SH-SY5Y (cell line): ENCODE data around the gene PLEKHG5.

Experiments used
- GATA2 ChIP-seq: IDR thresholded peaks from 2 replicates; pipeline ENCODE4 v1.6.1; 2011; ENCODE audit warnings: mild to moderate bottlenecking, low read depth, low read length
- GATA3 ChIP-seq: IDR thresholded peaks from 2 replicates; pipeline ENCODE4 v1.6.1; 2011; ENCODE audit warnings: low read depth, mild to moderate bottlenecking, low read length, moderate library complexity

The PLEKHG5 gene

GRCh38 chr1:6461051-6461530 lies 30.4 kb downstream of the PLEKHG5 start:
- TF ChIP-seq GATA2 (no peak), GATA3 (no peak)

GRCh38 chr1:6460301-6461050 lies 31.0 kb downstream of the PLEKHG5 start:
- TF ChIP-seq GATA2 (no peak), GATA3 (no peak)

- TF ChIP-seq GATA3: no peak
- no peak for TF ChIP-seq GATA2
Measured at GRCh38 chr1:6459850-6460265, 31.6 kb downstream of the PLEKHG5 start.

DNA sequence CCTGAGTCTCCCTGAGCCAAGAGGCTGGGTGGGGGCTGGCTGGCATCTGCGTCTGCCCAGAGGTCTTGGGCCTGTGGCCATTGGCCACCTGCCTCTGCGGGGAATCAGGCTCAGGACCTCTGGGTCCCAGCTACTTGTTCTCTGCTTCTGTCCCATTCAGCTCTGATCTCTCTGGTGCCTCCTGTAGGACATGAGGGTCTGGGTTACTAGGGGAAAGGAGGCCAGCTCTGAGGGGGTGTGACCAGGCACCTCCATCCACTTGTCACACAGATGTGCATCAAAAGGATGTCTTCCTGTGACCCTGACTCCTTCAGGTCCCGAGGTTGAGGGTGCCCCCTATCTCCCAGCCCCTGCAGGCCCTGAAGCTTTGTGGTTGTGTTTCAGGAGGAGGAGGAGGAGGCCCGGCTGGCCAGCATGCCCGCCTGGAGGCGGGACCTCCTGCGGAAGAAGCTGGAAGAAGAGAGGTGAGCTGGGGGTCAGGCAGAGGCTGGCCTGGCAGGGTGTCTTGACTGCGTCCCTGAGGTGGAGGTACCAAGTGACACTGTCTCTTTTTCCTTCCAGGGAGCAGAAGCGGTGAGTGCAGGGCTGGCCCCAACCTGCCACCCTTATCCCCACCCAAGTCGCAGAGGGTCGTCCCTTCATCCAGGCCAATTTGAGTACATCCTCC lies 34.5 kb downstream of the PLEKHG5 start:
- TF ChIP-seq GATA2: no peak
- no peak for TF ChIP-seq GATA3

GRCh38 chr1:6454856-6455751 lies 36.4 kb downstream of the PLEKHG5 start:
- TF ChIP-seq GATA3: no peak
- TF ChIP-seq GATA2: no peak

DNA sequence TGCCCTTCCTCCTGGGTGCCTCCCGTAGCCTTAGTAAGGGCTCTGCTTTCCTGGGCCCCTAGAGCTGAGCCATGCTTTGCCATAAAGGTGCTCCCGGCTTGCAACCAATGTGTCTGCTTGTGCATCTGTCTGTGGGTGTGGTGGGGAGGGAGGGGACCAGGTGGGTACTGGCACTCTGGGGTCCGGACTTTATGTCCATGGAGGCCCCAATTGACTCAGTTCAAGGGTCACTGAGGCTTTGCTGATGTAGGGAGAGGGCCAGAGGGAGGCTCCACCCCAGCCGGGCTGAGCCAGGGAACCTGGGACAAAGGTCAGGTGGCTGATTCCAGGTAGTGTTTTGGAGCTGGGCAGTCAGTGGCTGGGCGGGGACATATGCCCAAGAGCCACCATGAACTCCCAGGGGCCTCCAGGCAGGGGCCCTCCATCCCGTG lies 40.5 kb downstream of the PLEKHG5 start:
- no peak for TF ChIP-seq GATA3
- no peak for TF ChIP-seq GATA2

- TF ChIP-seq GATA2 (no peak), GATA3 (no peak)
Measured at GRCh38 chr1:6450005-6450450, 41.4 kb downstream of the PLEKHG5 start.

GRCh38 chr1:6448749-6449631 lies 42.5 kb downstream of the PLEKHG5 start:
- TF ChIP-seq GATA2: no peak
- no peak for TF ChIP-seq GATA3

DNA sequence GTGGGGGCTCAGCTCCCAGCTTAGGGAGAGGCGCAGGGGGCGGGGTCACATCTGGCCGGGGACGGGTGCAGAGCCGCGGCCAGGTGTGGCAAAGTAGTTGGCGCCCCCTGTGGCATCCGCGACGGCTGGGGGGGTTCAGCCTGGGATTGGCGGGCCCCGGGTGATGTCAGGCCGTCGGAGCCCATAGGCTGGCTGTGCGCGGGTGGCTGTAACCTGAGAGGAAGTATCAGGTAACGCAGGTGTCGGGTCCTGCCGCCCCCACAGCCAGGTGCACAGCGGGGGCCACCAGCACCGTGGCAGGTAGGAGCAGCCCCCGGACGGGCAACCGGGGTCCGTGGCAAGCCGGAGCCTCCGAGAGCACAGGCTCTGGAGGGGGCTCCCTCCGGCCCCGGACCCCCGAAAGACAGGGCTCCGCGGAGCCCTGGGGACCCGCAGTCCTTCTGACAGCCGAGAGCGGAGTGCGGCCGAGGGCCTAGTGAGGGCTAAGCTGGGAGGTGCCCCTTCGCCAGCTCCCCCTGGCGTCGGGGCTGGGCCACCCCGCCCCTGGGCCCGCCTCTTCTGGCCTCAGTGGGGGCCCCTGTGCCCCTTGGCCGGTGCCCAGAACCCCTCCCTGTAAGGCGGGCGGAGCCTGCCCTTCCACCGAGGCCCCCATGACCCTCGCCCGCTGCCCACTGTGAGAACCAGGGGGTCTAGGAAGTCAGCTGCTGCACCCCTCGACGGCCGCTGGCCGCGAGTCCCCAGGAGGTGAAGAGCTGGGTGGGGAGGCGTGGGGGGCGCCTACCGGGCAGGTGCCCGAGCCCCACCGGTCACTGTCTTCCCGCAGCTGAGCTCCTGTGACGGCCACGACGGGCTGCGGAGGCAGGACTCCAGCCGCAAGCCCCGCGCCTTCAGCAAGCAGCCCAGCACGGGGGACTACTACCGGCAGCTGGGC lies 43.4 kb downstream of the PLEKHG5 start:
- TF ChIP-seq GATA3: no peak

DNA sequence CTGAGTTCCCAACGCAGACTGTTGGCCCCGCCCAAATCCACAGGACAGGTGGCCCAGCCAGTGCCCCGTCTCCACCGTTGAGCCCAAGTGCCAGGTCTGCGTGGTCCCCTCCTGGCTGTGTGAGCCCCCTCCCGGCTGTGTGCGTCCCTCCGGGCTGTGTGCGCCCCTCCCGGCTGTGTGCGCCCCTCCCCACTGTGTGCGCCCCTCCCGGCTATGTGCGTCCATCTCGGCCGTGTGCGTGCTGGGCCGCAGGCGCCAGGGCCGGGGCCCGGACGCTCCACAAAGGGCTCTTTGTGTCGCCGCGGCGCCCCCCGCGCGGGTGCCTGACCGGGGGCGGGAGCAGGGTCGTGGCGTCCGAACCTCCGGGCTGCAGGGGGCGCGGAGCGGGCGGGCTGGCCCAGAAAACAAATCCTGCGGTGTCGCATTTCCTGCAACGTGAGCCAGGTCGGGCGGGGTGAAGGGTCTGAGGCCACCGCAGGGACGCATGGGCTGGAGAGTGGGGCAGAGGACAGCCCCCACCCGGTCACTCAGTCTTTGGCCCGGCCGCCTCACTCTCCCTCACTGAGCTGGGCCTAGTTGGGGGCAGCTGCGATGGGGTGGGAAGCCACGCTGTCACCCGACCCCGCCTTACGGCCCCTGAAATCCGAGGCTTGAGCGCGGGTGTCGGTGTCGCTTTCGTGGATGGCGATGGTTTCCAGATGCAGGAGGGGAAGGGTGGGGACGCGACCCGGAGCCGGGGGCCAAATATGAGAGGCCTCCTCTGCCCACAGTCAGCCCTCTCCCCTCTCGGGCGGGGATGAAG lies 44.2 kb downstream of the PLEKHG5 start:
- TF ChIP-seq GATA2 (no peak), GATA3 (no peak)

GRCh38 chr1:6446665-6447015 lies 44.8 kb downstream of the PLEKHG5 start:
- no peak for TF ChIP-seq GATA3
- TF ChIP-seq GATA2: no peak
